A549 (cell line): ENCODE results near the gene TMEM260. TPM values are rescaled to one million over a fixed set of nuclear protein-coding genes. Genes with fewer than 3 reads are reported as not detected.
A peak's percentile ranks its signal among the peaks of the same experiment; 100 is the strongest.

Experiments
- ATAC-seq, 2 experiments: fragments of 200-7000 bp in 1 of 2; fragments of >200 bp in 1 of 2; cut with Nextera tagmentation in 1 of 2; cut with Tn5 transposase in 1 of 2; 3 replicates each; pipeline versions ENCODE4 v1.8.0 to v1.9.1; 2018 to 2020; ENCODE audit warnings: mild to moderate bottlenecking in 1 of 2, moderate library complexity in 1 of 2
- CTCF ChIA-PET: fragments of 300-600 bp; sonication (Branson Sonifier 250); formaldehyde crosslinking; extraction: SDS; loops from one replicate; lab custom pipeline; 2021; ENCODE audit warnings: antibody characterized with exemption, inconsistent platforms; lab: Yijun Ruan, JAX
- POLR2A ChIA-PET: fragments of 350-600 bp; formaldehyde crosslinking; extraction: SDS; loops from one replicate; lab custom pipeline; 2021; ENCODE audit warnings: antibody characterized with exemption, inconsistent platforms; lab: Yijun Ruan, JAX
- DNase-seq, 2 experiments: peaks; one replicate each; pipeline versions ENCODE4 v3.0.0 to v3.0.0-alpha.2; 2011 to 2016; ENCODE audit warnings: low read depth in 1 of 2, low spot score in 1 of 2
- FAIRE-seq: peaks from 2 replicates; lab custom pipeline; 2011; peaks lifted over from hg19 to GRCh38; lab: Jason Lieb, UNC
- H3K27ac ChIP-seq, 2 experiments: fragments of >200 bp; sonication (Bioruptor Twin); formaldehyde crosslinking; 3 replicates each; pipeline ENCODE4 v1.5.1; 2016 to 2017
- H3K4me1 ChIP-seq: fragments of >200 bp; sonication (Bioruptor Twin); formaldehyde crosslinking; 3 replicates; pipeline ENCODE4 v1.6.1; 2016
- H3K4me2 ChIP-seq: fragments of >200 bp; sonication (Bioruptor Twin); formaldehyde crosslinking; 3 replicates; pipeline ENCODE4 v1.6.1; 2016
- H3K4me3 ChIP-seq: fragments of >200 bp; sonication (Bioruptor Twin); formaldehyde crosslinking; 3 replicates; pipeline ENCODE4 v1.5.1; 2016
- H3K9me3 ChIP-seq: fragments of >200 bp; sonication (Bioruptor Twin); formaldehyde crosslinking; 3 replicates; pipeline ENCODE4 v1.6.1; 2016
- CBX2 ChIP-seq: fragments of 200-600 bp; sonication (generic); IDR thresholded peaks from 2 replicates; pipeline ENCODE4 v1.6.1; 2016; ENCODE audit warnings: low read depth, mild to moderate bottlenecking, borderline replicate concordance
- CEBPB ChIP-seq, 2 experiments: fragments of >200 bp in 1 of 2; sonication (Bioruptor Twin) in 1 of 2; formaldehyde crosslinking in 1 of 2; IDR thresholded peaks; 2 replicates each; pipeline ENCODE4 v1.6.1; 2012 to 2016
- CHD2 ChIP-seq: fragments of 150-350 bp; IDR thresholded peaks from 2 replicates; pipeline ENCODE4 v1.6.1; 2014; ENCODE audit warnings: low read length; ENCODE audit not compliant: partially characterized antibody
- EHMT2 ChIP-seq: fragments of 200-600 bp; sonication (generic); IDR thresholded peaks from 2 replicates; pipeline ENCODE4 v1.6.1; 2016; ENCODE audit warnings: antibody characterized with exemption, low read depth, mild to moderate bottlenecking, moderate library complexity
- ESRRA ChIP-seq: fragments of 150-350 bp; IDR thresholded peaks from 2 replicates; pipeline ENCODE4 v1.6.1; 2014; ENCODE audit warnings: mild to moderate bottlenecking, low read length, borderline replicate concordance
- GATA3 ChIP-seq: IDR thresholded peaks from 2 replicates; pipeline ENCODE4 v1.6.1; 2012; ENCODE audit warnings: borderline replicate concordance
- HOXA7 ChIP-seq: fragments of 250-450 bp; sonication (Bioruptor Pico); IDR thresholded peaks from 2 replicates; pipeline ENCODE4 v1.5.0; 2020; ENCODE audit warnings: mild to moderate bottlenecking, moderate library complexity
- HOXB13 ChIP-seq: fragments of 250-450 bp; sonication (Bioruptor Pico); IDR thresholded peaks from 2 replicates; pipeline ENCODE4 v1.5.0; 2020; ENCODE audit warnings: low read depth, mild to moderate bottlenecking, moderate library complexity
- JUN ChIP-seq, 2 experiments: fragments of >200 bp; sonication (Bioruptor Twin); formaldehyde crosslinking; IDR thresholded peaks; 2 replicates in 1 of 2; 3 replicates in 1 of 2; pipeline ENCODE4 v1.6.1; 2016 to 2017
- KDM5A ChIP-seq: fragments of 200-600 bp; sonication (generic); IDR thresholded peaks from 2 replicates; pipeline ENCODE4 v1.6.1; 2016; ENCODE audit warnings: antibody characterized with exemption, mild to moderate bottlenecking
- MAFK ChIP-seq: fragments of 450-650 bp; IDR thresholded peaks from 2 replicates; pipeline ENCODE4 v1.6.1; 2014; ENCODE audit not compliant: partially characterized antibody
- NFE2L2 ChIP-seq: fragments of 150-350 bp; conservative IDR thresholded peaks from 2 replicates; pipeline ENCODE4 v1.6.1; 2014; ENCODE audit warnings: low read length
- POLR2A ChIP-seq: IDR thresholded peaks from 2 replicates; pipeline ENCODE4 v1.6.1; 2012; ENCODE audit warnings: mild to moderate bottlenecking, low read length
- RAD21 ChIP-seq, 2 experiments: fragments of >200 bp in 1 of 2; sonication (Bioruptor Twin) in 1 of 2; formaldehyde crosslinking in 1 of 2; IDR thresholded peaks in 1 of 2; conservative IDR thresholded peaks in 1 of 2; 2 replicates in 1 of 2; 3 replicates in 1 of 2; pipeline ENCODE4 v1.6.1; 2012 to 2018; ENCODE audit warnings: inconsistent platforms in 1 of 2
- RCOR1 ChIP-seq: fragments of 150-350 bp; IDR thresholded peaks from 2 replicates; pipeline ENCODE4 v1.6.1; 2014; ENCODE audit warnings: antibody characterized with exemption, low read length, low read depth
- SMC3 ChIP-seq: fragments of >200 bp; sonication (Bioruptor Twin); formaldehyde crosslinking; IDR thresholded peaks from 3 replicates; pipeline ENCODE4 v1.6.1; 2018; ENCODE audit warnings: inconsistent platforms
- SREBF2 ChIP-seq: fragments of 450-650 bp; IDR thresholded peaks from 2 replicates; pipeline ENCODE4 v1.6.1; 2014; ENCODE audit warnings: mild to moderate bottlenecking, moderate library complexity
- TFCP2L1 ChIP-seq: fragments of 250-450 bp; sonication (Bioruptor Pico); IDR thresholded peaks from 2 replicates; pipeline ENCODE4 v1.5.0; 2021; ENCODE audit warnings: mild to moderate bottlenecking
- ZC3H11A ChIP-seq: fragments of 450-650 bp; IDR thresholded peaks from 2 replicates; pipeline ENCODE4 v1.6.1; 2014; ENCODE audit warnings: antibody characterized with exemption, mild to moderate bottlenecking
- ZSCAN20 ChIP-seq: fragments of 250-450 bp; sonication (Bioruptor Pico); IDR thresholded peaks from 2 replicates; pipeline ENCODE4 v1.8.0; 2022; ENCODE audit warnings: mild to moderate bottlenecking, moderate library complexity
- WGBS: methylation state at CpG from one replicate; pipeline ENCODE4 v1.1.6; 2017; ENCODE audit errors: missing lambda C conversion rate; 5-methylcytosine and 5-hydroxymethylcytosine counted together
- polyA plus RNA-seq, 4 experiments: library from polyadenylated mRNA; depleted of rRNA in 3 of 4; stranded (reverse); fragments of >200 nt; fragmentation: RNase III in 1 of 4; extraction: RNeasy Plus Mini Kit Qiagen cat#74134 plus additional on column Dnase treatment in 1 of 4; gene quantifications; 2 replicates in 3 of 4; 3 replicates in 1 of 4; pipeline ENCODE4 v1.2.3, GENCODE V29; 2011 to 2017
- TF ChIP-seq, protein P1 (sequence below): fragments of 200-600 bp; sonication (generic); IDR thresholded peaks from 2 replicates; pipeline ENCODE4 v1.6.1; 2016; ENCODE audit warnings: antibody characterized with exemption, mild to moderate bottlenecking, moderate library complexity
- TF ChIP-seq, protein P2 (sequence below): fragments of 450-650 bp; IDR thresholded peaks from 2 replicates; pipeline ENCODE4 v1.6.1; 2014; ENCODE audit warnings: antibody characterized with exemption
- TF ChIP-seq, protein P3 (sequence below): IDR thresholded peaks from 2 replicates; pipeline ENCODE4 v1.6.1; 2012; ENCODE audit warnings: low read depth, borderline replicate concordance
- TF ChIP-seq, protein P4 (sequence below): IDR thresholded peaks from 2 replicates; pipeline ENCODE4 v1.6.1; 2012

TMEM260 gene
- polyA plus RNA-seq, 2 of the 4 experiments (the other 2 are of a cell fraction): 6.1 to 17.6 TPM

GRCh38 chr14:56594428-56594827, 14.8 kb downstream of the TMEM260 start:
- ATAC-seq (no peak), FAIRE-seq (no peak), DNase-seq (no peak)
- Histone ChIP-seq H3K27ac (no peak overlapping the region), H3K9me3 (no peaks in the 10 kb centered on the region), H3K4me3 (no peak overlapping the region), H3K4me1 (no peaks in the 10 kb centered on the region), H3K4me2 (no peak overlapping the region)
- ChIA-PET POLR2A (no interaction called here), CTCF (no interaction called here)
- TF ChIP-seq SMC3 (no peak), SREBF2 (no peak), RAD21 (conservative IDR thresholded peaks at IDR 0.05 in 1 of 2, IDR thresholded peaks at IDR 0.05 in 1 of 2) (no peak), NFE2L2 (no peak), EHMT2 (no peak), HOXA7 (CRISPR knock-in tag) (no peak), RCOR1 (no peak), JUN (IDR thresholded peaks at IDR 0.05) (no peak), CEBPB (IDR thresholded peaks at IDR 0.05) (no peak), ZC3H11A (no peak), CHD2 (no peak), ESRRA (no peak), ZSCAN20 (CRISPR knock-in tag) (no peak), POLR2A (no peak), GATA3 (no peak), HOXB13 (CRISPR knock-in tag) (no peak)
- TF ChIP-seq, protein P1, sequence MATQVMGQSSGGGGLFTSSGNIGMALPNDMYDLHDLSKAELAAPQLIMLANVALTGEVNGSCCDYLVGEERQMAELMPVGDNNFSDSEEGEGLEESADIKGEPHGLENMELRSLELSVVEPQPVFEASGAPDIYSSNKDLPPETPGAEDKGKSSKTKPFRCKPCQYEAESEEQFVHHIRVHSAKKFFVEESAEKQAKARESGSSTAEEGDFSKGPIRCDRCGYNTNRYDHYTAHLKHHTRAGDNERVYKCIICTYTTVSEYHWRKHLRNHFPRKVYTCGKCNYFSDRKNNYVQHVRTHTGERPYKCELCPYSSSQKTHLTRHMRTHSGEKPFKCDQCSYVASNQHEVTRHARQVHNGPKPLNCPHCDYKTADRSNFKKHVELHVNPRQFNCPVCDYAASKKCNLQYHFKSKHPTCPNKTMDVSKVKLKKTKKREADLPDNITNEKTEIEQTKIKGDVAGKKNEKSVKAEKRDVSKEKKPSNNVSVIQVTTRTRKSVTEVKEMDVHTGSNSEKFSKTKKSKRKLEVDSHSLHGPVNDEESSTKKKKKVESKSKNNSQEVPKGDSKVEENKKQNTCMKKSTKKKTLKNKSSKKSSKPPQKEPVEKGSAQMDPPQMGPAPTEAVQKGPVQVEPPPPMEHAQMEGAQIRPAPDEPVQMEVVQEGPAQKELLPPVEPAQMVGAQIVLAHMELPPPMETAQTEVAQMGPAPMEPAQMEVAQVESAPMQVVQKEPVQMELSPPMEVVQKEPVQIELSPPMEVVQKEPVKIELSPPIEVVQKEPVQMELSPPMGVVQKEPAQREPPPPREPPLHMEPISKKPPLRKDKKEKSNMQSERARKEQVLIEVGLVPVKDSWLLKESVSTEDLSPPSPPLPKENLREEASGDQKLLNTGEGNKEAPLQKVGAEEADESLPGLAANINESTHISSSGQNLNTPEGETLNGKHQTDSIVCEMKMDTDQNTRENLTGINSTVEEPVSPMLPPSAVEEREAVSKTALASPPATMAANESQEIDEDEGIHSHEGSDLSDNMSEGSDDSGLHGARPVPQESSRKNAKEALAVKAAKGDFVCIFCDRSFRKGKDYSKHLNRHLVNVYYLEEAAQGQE: no peak
- TF ChIP-seq, protein P2, sequence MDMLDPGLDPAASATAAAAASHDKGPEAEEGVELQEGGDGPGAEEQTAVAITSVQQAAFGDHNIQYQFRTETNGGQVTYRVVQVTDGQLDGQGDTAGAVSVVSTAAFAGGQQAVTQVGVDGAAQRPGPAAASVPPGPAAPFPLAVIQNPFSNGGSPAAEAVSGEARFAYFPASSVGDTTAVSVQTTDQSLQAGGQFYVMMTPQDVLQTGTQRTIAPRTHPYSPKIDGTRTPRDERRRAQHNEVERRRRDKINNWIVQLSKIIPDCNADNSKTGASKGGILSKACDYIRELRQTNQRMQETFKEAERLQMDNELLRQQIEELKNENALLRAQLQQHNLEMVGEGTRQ: no peak
- TF ChIP-seq, protein P3, sequence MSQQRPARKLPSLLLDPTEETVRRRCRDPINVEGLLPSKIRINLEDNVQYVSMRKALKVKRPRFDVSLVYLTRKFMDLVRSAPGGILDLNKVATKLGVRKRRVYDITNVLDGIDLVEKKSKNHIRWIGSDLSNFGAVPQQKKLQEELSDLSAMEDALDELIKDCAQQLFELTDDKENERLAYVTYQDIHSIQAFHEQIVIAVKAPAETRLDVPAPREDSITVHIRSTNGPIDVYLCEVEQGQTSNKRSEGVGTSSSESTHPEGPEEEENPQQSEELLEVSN: no peak
- 62% methylated on average over 1 of the region's 1 CpG for WGBS

- Histone ChIP-seq H3K9me3 (no peaks in the 10 kb centered on the region), H3K4me3 (no peak overlapping the region), H3K4me2 (no peak overlapping the region), H3K27ac (no peak overlapping the region), H3K4me1 (no peaks in the 10 kb centered on the region)
- 88% methylated on average over 1 of the region's 1 CpG for WGBS
- FAIRE-seq (no peak), DNase-seq (no peak), ATAC-seq (no peak)
- ChIA-PET CTCF (no interaction called here), POLR2A (no interaction called here)
- TF ChIP-seq, protein P4, sequence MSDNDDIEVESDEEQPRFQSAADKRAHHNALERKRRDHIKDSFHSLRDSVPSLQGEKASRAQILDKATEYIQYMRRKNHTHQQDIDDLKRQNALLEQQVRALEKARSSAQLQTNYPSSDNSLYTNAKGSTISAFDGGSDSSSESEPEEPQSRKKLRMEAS: no peak
- no peak for TF ChIP-seq KDM5A
- TF ChIP-seq MAFK: peak; percentile 66
- TF ChIP-seq, protein P3: no peak
- no peak for TF ChIP-seq CBX2
- TF ChIP-seq TFCP2L1 (CRISPR knock-in tag): no peak
Measured at GRCh38 chr14:56598519-56598918, 18.9 kb downstream of the TMEM260 start.
